ENCODE measurements around the gene PLCH1.

- TF ChIP-seq CTCF (IDR thresholded peaks at IDR 0.05): no peak
- no peak for TF ChIP-seq EZH2 (IDR thresholded peaks at IDR 0.05; ENCODE audit: borderline replicate concordance, insufficient read depth, low read depth, low read length, poor library complexity, severe bottlenecking)
These were observed 137.1 kb downstream of the PLCH1 start for GRCh38 chr3:155607761-155608160.

Measured in B cell (primary cell).